ENCODE results near the gene CENPX.

The CENPX gene

GRCh38 chr17:82054351-82055022 lies 31.8 kb upstream of the CENPX start:
- Histone ChIP-seq H3K4me1 (ENCODE audit: control insufficient read depth, insufficient read depth, low read length) (peaks cover 33% of the 10 kb centered on the region), H3K36me3 (ENCODE audit: control insufficient read depth in 2 of 2, insufficient read depth in 2 of 2, low read length in 2 of 2) (peaks cover 21 to 24% of the 10 kb centered on the region in 2 donors), H3K4me3 (ENCODE audit: low read length in 2 of 2) (no peak overlapping the region), H3K9me3 (ENCODE audit: control insufficient read depth in 2 of 2, low read length in 2 of 2) (no peaks in the 10 kb centered on the region), H3K27me3 (ENCODE audit: control insufficient read depth in 1 of 2, insufficient read depth in 2 of 2, low read length in 2 of 2) (no peaks in the 10 kb centered on the region), H3K27ac (ENCODE audit: low read length) (no peak overlapping the region), H3K9ac (ENCODE audit: low read length in 2 of 2) (no peak overlapping the region)

GRCh38 chr17:82053556-82054263 lies 31.0 kb upstream of the CENPX start:
- Histone ChIP-seq H3K36me3 (ENCODE audit: control insufficient read depth in 2 of 2, insufficient read depth in 2 of 2, low read length in 2 of 2) (peaks cover 21 to 27% of the 10 kb centered on the region in 2 donors), H3K9ac (ENCODE audit: low read length in 2 of 2) (no peak overlapping the region), H3K27ac (ENCODE audit: low read length) (no peak overlapping the region), H3K4me1 (ENCODE audit: control insufficient read depth, insufficient read depth, low read length) (peaks cover 33% of the 10 kb centered on the region), H3K9me3 (ENCODE audit: control insufficient read depth in 2 of 2, low read length in 2 of 2) (no peaks in the 10 kb centered on the region), H3K4me3 (ENCODE audit: low read length in 2 of 2) (no peak overlapping the region), H3K27me3 (ENCODE audit: control insufficient read depth in 1 of 2, insufficient read depth in 2 of 2, low read length in 2 of 2) (no peaks in the 10 kb centered on the region)

- Histone ChIP-seq H3K4me3 (ENCODE audit: low read length in 2 of 2) (no peak overlapping the region), H3K36me3 (ENCODE audit: control insufficient read depth in 2 of 2, insufficient read depth in 2 of 2, low read length in 2 of 2) (peaks cover 21 to 25% of the 10 kb centered on the region in 2 donors), H3K4me1 (ENCODE audit: control insufficient read depth, insufficient read depth, low read length) (peaks cover 33% of the 10 kb centered on the region), H3K9me3 (ENCODE audit: control insufficient read depth in 2 of 2, low read length in 2 of 2) (no peaks in the 10 kb centered on the region), H3K9ac (ENCODE audit: low read length in 2 of 2) (peak overlapping the region in 1 of 2 donors; percentile 82), H3K27me3 (ENCODE audit: control insufficient read depth in 1 of 2, insufficient read depth in 2 of 2, low read length in 2 of 2) (no peaks in the 10 kb centered on the region), H3K27ac (ENCODE audit: low read length) (no peak overlapping the region)
Measured at GRCh38 chr17:82053130-82053529, 30.5 kb upstream of the CENPX start.

GRCh38 chr17:82052638-82053059 lies 30.0 kb upstream of the CENPX start:
- Histone ChIP-seq H3K9me3 (ENCODE audit: control insufficient read depth in 2 of 2, low read length in 2 of 2) (no peaks in the 10 kb centered on the region), H3K9ac (ENCODE audit: low read length in 2 of 2) (peak overlapping the region; percentile 72 to 82), H3K27ac (ENCODE audit: low read length) (no peak overlapping the region), H3K36me3 (ENCODE audit: control insufficient read depth in 2 of 2, insufficient read depth in 2 of 2, low read length in 2 of 2) (peaks cover 20 to 27% of the 10 kb centered on the region in 2 donors), H3K27me3 (ENCODE audit: control insufficient read depth in 1 of 2, insufficient read depth in 2 of 2, low read length in 2 of 2) (no peaks in the 10 kb centered on the region), H3K4me1 (ENCODE audit: control insufficient read depth, insufficient read depth, low read length) (peaks cover 33% of the 10 kb centered on the region), H3K4me3 (ENCODE audit: low read length in 2 of 2) (peak overlapping the region; percentile 88 to 89)

GRCh38 chr17:82051776-82052637 lies 29.3 kb upstream of the CENPX start, which contains the start of the genes GPS1 and RFNG:
TSS of gene GPS1 (plus strand) at chr17:82051898. CDS start at chr17:82051932, 34 bp downstream.
TSS of gene RFNG (minus strand) at chr17:82051811. CDS start at chr17:82051766, 45 bp downstream.
- Histone ChIP-seq H3K4me1 (ENCODE audit: control insufficient read depth, insufficient read depth, low read length) (peaks cover 33% of the 10 kb centered on the region), H3K27me3 (ENCODE audit: control insufficient read depth in 1 of 2, insufficient read depth in 2 of 2, low read length in 2 of 2) (no peaks in the 10 kb centered on the region), H3K4me3 (ENCODE audit: low read length in 2 of 2) (peak within 1 kb of the TSS; percentile 88 to 89), H3K9ac (ENCODE audit: low read length in 2 of 2) (peak within 1 kb of the TSS; percentile 76 to 82), H3K36me3 (ENCODE audit: control insufficient read depth in 2 of 2, insufficient read depth in 2 of 2, low read length in 2 of 2) (peaks cover 23 to 31% of the 10 kb centered on the region in 2 donors), H3K9me3 (ENCODE audit: control insufficient read depth in 2 of 2, low read length in 2 of 2) (no peaks in the 10 kb centered on the region), H3K27ac (ENCODE audit: low read length) (no peak within 1 kb of the TSS)

GRCh38 chr17:82050761-82051641 lies 28.3 kb upstream of the CENPX start:
- Histone ChIP-seq H3K27ac (ENCODE audit: low read length) (no peak overlapping the region), H3K36me3 (ENCODE audit: control insufficient read depth in 2 of 2, insufficient read depth in 2 of 2, low read length in 2 of 2) (peaks cover 19 to 25% of the 10 kb centered on the region in 2 donors)

GRCh38 chr17:82050152-82050760 lies 27.6 kb upstream of the CENPX start:
- peak overlapping the region; percentile 61 to 76 for H3K9ac ChIP-seq (ENCODE audit: low read length in 2 of 2)
- H3K4me3 ChIP-seq (ENCODE audit: low read length in 2 of 2), result peak overlapping the region; percentile 66 to 89
- no peaks in the 10 kb centered on the region for H3K27me3 ChIP-seq (ENCODE audit: control insufficient read depth in 1 of 2, insufficient read depth in 2 of 2, low read length in 2 of 2)
- H3K36me3 ChIP-seq (ENCODE audit: control insufficient read depth in 2 of 2, insufficient read depth in 2 of 2, low read length in 2 of 2), result peaks cover 19 to 20% of the 10 kb centered on the region in 2 donors
- no peak overlapping the region for H3K27ac ChIP-seq (ENCODE audit: low read length)
- peaks cover 33% of the 10 kb centered on the region for H3K4me1 ChIP-seq (ENCODE audit: control insufficient read depth, insufficient read depth, low read length)
- no peaks in the 10 kb centered on the region for H3K9me3 ChIP-seq (ENCODE audit: control insufficient read depth in 2 of 2, low read length in 2 of 2)

More at GRCh38 chr17:82050761-82051641, 28.3 kb upstream of the CENPX start:
- Histone ChIP-seq H3K9ac (ENCODE audit: low read length in 2 of 2) (peak overlapping the region; percentile 61 to 76), H3K27me3 (ENCODE audit: control insufficient read depth in 1 of 2, insufficient read depth in 2 of 2, low read length in 2 of 2) (no peaks in the 10 kb centered on the region), H3K4me1 (ENCODE audit: control insufficient read depth, insufficient read depth, low read length) (peaks cover 33% of the 10 kb centered on the region), H3K4me3 (ENCODE audit: low read length in 2 of 2) (peak overlapping the region; percentile 66 to 89), H3K9me3 (ENCODE audit: control insufficient read depth in 2 of 2, low read length in 2 of 2) (no peaks in the 10 kb centered on the region)

- H3K9me3 ChIP-seq (ENCODE audit: control insufficient read depth in 2 of 2, low read length in 2 of 2), result no peaks in the 10 kb centered on the region
- H3K27me3 ChIP-seq (ENCODE audit: control insufficient read depth in 1 of 2, insufficient read depth in 2 of 2, low read length in 2 of 2), result no peaks in the 10 kb centered on the region
- peaks cover 33% of the 10 kb centered on the region for H3K4me1 ChIP-seq (ENCODE audit: control insufficient read depth, insufficient read depth, low read length)
- H3K9ac ChIP-seq (ENCODE audit: low read length in 2 of 2), result no peak overlapping the region
- no peak overlapping the region for H3K4me3 ChIP-seq (ENCODE audit: low read length in 2 of 2)
- peaks cover 13 to 14% of the 10 kb centered on the region in 2 donors for H3K36me3 ChIP-seq (ENCODE audit: control insufficient read depth in 2 of 2, insufficient read depth in 2 of 2, low read length in 2 of 2)
- H3K27ac ChIP-seq (ENCODE audit: low read length), result no peak overlapping the region
Measured at GRCh38 chr17:82049521-82049971, 26.9 kb upstream of the CENPX start.

GRCh38 chr17:82049106-82049505 lies 26.4 kb upstream of the CENPX start:
- no peak overlapping the region for H3K4me3 ChIP-seq (ENCODE audit: low read length in 2 of 2)
- no peaks in the 10 kb centered on the region for H3K27me3 ChIP-seq (ENCODE audit: control insufficient read depth in 1 of 2, insufficient read depth in 2 of 2, low read length in 2 of 2)
- H3K9ac ChIP-seq (ENCODE audit: low read length in 2 of 2), result no peak overlapping the region
- H3K36me3 ChIP-seq (ENCODE audit: control insufficient read depth in 2 of 2, insufficient read depth in 2 of 2, low read length in 2 of 2), result peaks cover 11 to 14% of the 10 kb centered on the region in 2 donors
- H3K27ac ChIP-seq (ENCODE audit: low read length), result no peak overlapping the region
- peaks cover 33% of the 10 kb centered on the region for H3K4me1 ChIP-seq (ENCODE audit: control insufficient read depth, insufficient read depth, low read length)
- no peaks in the 10 kb centered on the region for H3K9me3 ChIP-seq (ENCODE audit: control insufficient read depth in 2 of 2, low read length in 2 of 2)

Measured in stomach smooth muscle (tissue), 2 donors.